GM12878 (cell line): Measurements from ENCODE around the gene SYT1. TPM values are rescaled to one million over a fixed set of nuclear protein-coding genes. Genes with fewer than 3 reads are reported as not detected.
A peak's percentile ranks its signal among the peaks of the same experiment; 100 is the strongest.

ENCODE experiments used
- ATAC-seq: fragments of 200-7000 bp; cut with Tn5 transposase; 3 replicates; pipeline ENCODE4 v1.9.1; 2020; ENCODE audit warnings: mild to moderate bottlenecking, moderate library complexity
- BruUV-seq: library from RNA; stranded (reverse); fragments of 400-500 nt; replicated peaks from 2 replicates; lab custom pipeline; 2021; lab: Mats Ljungman, UMichigan
- CTCF ChIA-PET: fragments of 300-600 bp; sonication (Branson Sonifier 250); formaldehyde crosslinking; extraction: SDS; loops from one replicate; lab custom pipeline; 2021; ENCODE audit warnings: inconsistent platforms; lab: Yijun Ruan, JAX
- POLR2A ChIA-PET: fragments of 350-600 bp; formaldehyde crosslinking; extraction: SDS; loops from one replicate; lab custom pipeline; 2021; ENCODE audit warnings: inconsistent platforms; lab: Charles Lee
- RAD21 ChIA-PET: fragments of 300-600 bp; sonication (Branson Sonifier 250); formaldehyde crosslinking; loops from one replicate; lab custom pipeline; 2023; ENCODE audit warnings: antibody characterized with exemption; ENCODE audit not compliant: unreplicated experiment; lab: Charles Lee
- SMC1A ChIA-PET: fragments of 300-600 bp; sonication (Branson Sonifier 250); formaldehyde crosslinking; loops from one replicate; lab custom pipeline; 2023; ENCODE audit not compliant: unreplicated experiment, uncharacterized antibody; lab: Charles Lee
- DNase-seq: peaks from one replicate; pipeline ENCODE4 v3.0.0-alpha.2; 2011; ENCODE audit warnings: low read depth, low spot score
- FAIRE-seq: peaks from 3 replicates; lab custom pipeline; 2011; peaks lifted over from hg19 to GRCh38; lab: Jason Lieb, UNC
- H2AFZ ChIP-seq: 2 replicates; pipeline ENCODE4 v1.6.0; 2011; ENCODE audit warnings: low read depth, low read length, control low read depth; ENCODE audit not compliant: control insufficient read depth
- H3K27ac ChIP-seq: 2 replicates; pipeline ENCODE4 v1.5.1; 2011; ENCODE audit warnings: control low read depth; ENCODE audit not compliant: control insufficient read depth, insufficient read depth
- H3K27me3 ChIP-seq, 2 experiments: replicated peaks in 1 of 2; 2 replicates each; pipeline versions ENCODE4 v1.6.0 to v1.6.1; 2011; ENCODE audit warnings: low read length in 1 of 2; ENCODE audit not compliant: control insufficient read depth in 2 of 2, insufficient read depth in 2 of 2
- H3K36me3 ChIP-seq, 2 experiments: 2 replicates each; pipeline ENCODE4 v1.5.1; 2011; ENCODE audit warnings: low read length in 1 of 2; ENCODE audit not compliant: control insufficient read depth in 2 of 2, insufficient read depth in 2 of 2
- H3K4me1 ChIP-seq: 2 replicates; pipeline ENCODE4 v1.6.1; 2011; ENCODE audit warnings: mild to moderate bottlenecking, low read length, moderate library complexity, mixed read lengths; ENCODE audit not compliant: control insufficient read depth, insufficient read depth
- H3K4me2 ChIP-seq: 2 replicates; pipeline ENCODE4 v1.6.0; 2011; ENCODE audit warnings: control low read depth; ENCODE audit not compliant: control insufficient read depth, insufficient read depth
- H3K4me3 ChIP-seq: fragments of 200-600 bp; sonication (generic); 2 replicates; pipeline ENCODE4 v1.5.1; 2016
- H3K79me2 ChIP-seq: 2 replicates; pipeline ENCODE4 v1.6.0; 2011; ENCODE audit warnings: low read length; ENCODE audit not compliant: control insufficient read depth, insufficient read depth
- H3K9ac ChIP-seq: 2 replicates; pipeline ENCODE4 v1.8.0; 2011; ENCODE audit warnings: low read length, control low read depth, mixed read lengths; ENCODE audit not compliant: control insufficient read depth, insufficient read depth
- H3K9me3 ChIP-seq: replicated peaks from 3 replicates; pipeline ENCODE4 v1.5.1; 2011; ENCODE audit warnings: mild to moderate bottlenecking, low read length; ENCODE audit not compliant: control insufficient read depth, insufficient read depth
- H4K20me1 ChIP-seq: 2 replicates; pipeline ENCODE4 v1.6.0; 2011; ENCODE audit not compliant: control insufficient read depth, insufficient read depth
- ATF2 ChIP-seq: IDR thresholded peaks from 2 replicates; pipeline ENCODE4 v1.6.1; 2012; ENCODE audit warnings: low read length, inconsistent platforms
- CUX1 ChIP-seq: IDR thresholded peaks from 2 replicates; pipeline ENCODE4 v1.6.1; 2012; ENCODE audit warnings: improper control_type of control experiment, low read depth, low read length; ENCODE audit not compliant: insufficient replicate concordance
- JUND ChIP-seq: IDR thresholded peaks from 2 replicates; pipeline ENCODE4 v1.6.1; 2012; ENCODE audit warnings: low read depth, mild to moderate bottlenecking, low read length, improper control_type of control experiment, moderate library complexity
- MAX ChIP-seq: IDR thresholded peaks from 2 replicates; pipeline ENCODE4 v1.6.1; 2012; ENCODE audit warnings: low read depth, low read length, improper control_type of control experiment
- PBX3 ChIP-seq: IDR thresholded peaks from 2 replicates; pipeline ENCODE4 v1.6.1; 2011; ENCODE audit warnings: mild to moderate bottlenecking, low read depth, low read length, moderate library complexity; ENCODE audit not compliant: insufficient replicate concordance
- PKNOX1 ChIP-seq: fragments of 450-650 bp; IDR thresholded peaks from 2 replicates; pipeline ENCODE4 v1.6.1; 2016; ENCODE audit warnings: mild to moderate bottlenecking
- SP1 ChIP-seq: IDR thresholded peaks from one replicate; pipeline ENCODE4 v1.6.1; 2011; ENCODE audit warnings: low read depth, low read length
- SUZ12 ChIP-seq: fragments of 200-600 bp; sonication (generic); IDR thresholded peaks from one replicate; pipeline ENCODE4 v1.6.1; 2018; ENCODE audit warnings: antibody characterized with exemption, mild to moderate bottlenecking; ENCODE audit not compliant: unreplicated experiment
- ZBTB11 ChIP-seq: fragments of 450-650 bp; formaldehyde crosslinking; IDR thresholded peaks from 2 replicates; pipeline ENCODE4 v1.5.0; 2022; ENCODE audit warnings: mild to moderate bottlenecking, missing genetic modification characterization
- WGBS: methylation state at CpG from one replicate; pipeline ENCODE4 v1.1.6; 2016; ENCODE audit warnings: low lambda C conversion rate; ENCODE audit not compliant: insufficient replicate concordance, insufficient coverage; ENCODE audit errors: missing lambda C conversion rate; 5-methylcytosine and 5-hydroxymethylcytosine counted together
- in situ Hi-C: fragments of 300-500 bp; cut with MboI; formaldehyde crosslinking; loops from 9 replicates; pipeline ENCODE4 v1.14.3; 2018; ENCODE audit warnings: mixed read lengths
- intact Hi-C: fragments of 100-400 bp; cut with micrococcal nuclease; formaldehyde crosslinking; loops from one replicate; pipeline ENCODE4 v1.14.2; 2022; ENCODE audit not compliant: unreplicated experiment
- polyA plus RNA-seq, 11 experiments: library from polyadenylated mRNA; depleted of rRNA in 4 of 11; unstranded in 6 of 11; stranded (reverse) in 5 of 11; fragments of >200 nt; fragmentation: Nextera tagmentation in 4 of 11; fragmentation: Illumina TruSeq in 1 of 11; extraction: Ambion mirVana in 4 of 11; extraction: Trizol in 1 of 11; gene quantifications; 1 replicate in 1 of 11; 2 replicates in 10 of 11; pipeline versions ENCODE4 v1.2.1 to v1.2.3, GENCODE V29; 2011 to 2016; ENCODE audit warnings: inconsistent platforms in 2 of 11, missing spikeins in 2 of 11, low read depth in 1 of 11
- total RNA-seq, 4 experiments: library from RNA; depleted of rRNA in 3 of 4; stranded (reverse); fragments of >200 nt in 3 of 4; fragmentation: Illumina TruSeq in 1 of 4; extraction: Trizol in 1 of 4; gene quantifications; 2 replicates each; pipeline versions ENCODE4 v1.2.1 to v1.2.3, GENCODE V29; 2013 to 2021

The SYT1 gene
- total and polyA plus RNA-seq, 10 of the 15 experiments (the other 5 are each of a cell fraction or from before 2014, with no cell fraction given): 0.10 to 0.28 TPM; not detected in 8

- TF ChIP-seq ATF2: no peak
These were observed 496.4 kb downstream of the SYT1 start (continued) for GRCh38 chr12:79360936-79361335.

- SMC1A ChIA-PET: interaction anchor here (0.7 kb wide), 1 partner anchor 22 kb away, joined by 4 read pairs; no protein-coding TSS in a partner anchor
- H4K20me1 ChIP-seq: no peaks in the 10 kb centered on the region
- no peak overlapping the region for H3K9ac ChIP-seq
- RAD21 ChIA-PET: no interaction called here
- no peak overlapping the region for H3K4me2 ChIP-seq
- H3K79me2 ChIP-seq: no peaks in the 10 kb centered on the region
- DNase-seq: no peak
- H3K4me3 ChIP-seq: no peak overlapping the region
- 75% methylated on average over 4 of the region's 4 CpGs for WGBS
- intact Hi-C loops (no loop called here), in situ Hi-C loops (no loop called here)
- no peaks in the 10 kb centered on the region for H3K9me3 ChIP-seq
- ATAC-seq: peak; percentile 41
- H2AFZ ChIP-seq: no peak overlapping the region
- no TSS peak for BruUV-seq
- H3K36me3 ChIP-seq: no peaks in the 10 kb centered on the region
- H3K27me3 ChIP-seq: no peaks in the 10 kb centered on the region
- CTCF ChIA-PET: interaction anchor here (0.7 kb wide), 1 partner anchor 1148 kb away, joined by 3 read pairs; no protein-coding TSS in a partner anchor
- no peak overlapping the region for H3K27ac ChIP-seq
- H3K4me1 ChIP-seq: no peaks in the 10 kb centered on the region
- FAIRE-seq: no peak
- POLR2A ChIA-PET: no interaction called here
- TF ChIP-seq PBX3 (no peak), SUZ12 (no peak), JUND (no peak), ZBTB11 (CRISPR knock-in tag) (no peak), PKNOX1 (no peak), MAX (no peak), SP1 (no peak), CUX1 (no peak)
These were observed 499.6 kb downstream of the SYT1 start for GRCh38 chr12:79364197-79364596.
